ENCODE measurements around the gene ADGRE1.

Gene ADGRE1

DNA sequence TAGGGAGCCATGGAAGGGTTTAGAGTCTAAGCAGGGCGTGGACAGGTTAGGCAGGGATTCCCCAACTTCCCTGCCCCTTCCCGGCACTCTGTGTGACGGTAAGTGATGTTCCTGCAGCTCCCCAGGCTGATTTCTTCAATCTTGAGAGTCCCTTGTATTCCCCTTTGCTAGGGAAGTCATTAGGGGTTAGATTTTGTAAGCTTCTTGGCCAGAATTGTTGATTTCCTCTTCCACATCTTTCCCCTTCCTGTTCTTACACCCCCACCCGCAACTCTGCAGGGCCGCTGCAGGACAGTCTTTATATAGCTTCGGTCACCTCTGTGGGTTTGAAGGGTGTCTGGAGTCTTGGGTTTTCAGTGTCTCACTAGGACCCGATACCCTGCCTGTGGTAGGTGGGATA is 10.6 kb upstream of the ADGRE1 start:
- FAIRE-seq: no peak

DNA sequence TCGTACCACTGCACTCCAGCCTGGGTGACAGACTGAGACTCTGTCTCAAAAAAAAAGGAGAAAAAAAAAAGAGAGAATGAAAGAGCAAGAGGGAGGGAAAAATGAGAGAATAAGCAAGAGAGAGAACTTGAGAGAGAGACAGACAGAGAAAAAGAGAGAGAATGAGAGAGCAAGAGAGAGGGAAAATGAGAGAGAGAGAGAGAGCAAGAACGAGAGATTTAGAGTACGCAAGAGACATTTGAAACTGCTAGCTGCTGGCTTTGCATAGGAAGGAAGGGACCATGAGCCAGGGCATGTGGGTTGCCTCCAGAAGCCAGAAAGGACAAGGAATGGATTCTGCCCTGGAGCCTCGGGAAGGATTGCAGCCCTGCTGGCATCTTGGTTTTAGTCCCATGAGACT is 9.6 kb upstream of the ADGRE1 start:
- FAIRE-seq: no peak

DNA sequence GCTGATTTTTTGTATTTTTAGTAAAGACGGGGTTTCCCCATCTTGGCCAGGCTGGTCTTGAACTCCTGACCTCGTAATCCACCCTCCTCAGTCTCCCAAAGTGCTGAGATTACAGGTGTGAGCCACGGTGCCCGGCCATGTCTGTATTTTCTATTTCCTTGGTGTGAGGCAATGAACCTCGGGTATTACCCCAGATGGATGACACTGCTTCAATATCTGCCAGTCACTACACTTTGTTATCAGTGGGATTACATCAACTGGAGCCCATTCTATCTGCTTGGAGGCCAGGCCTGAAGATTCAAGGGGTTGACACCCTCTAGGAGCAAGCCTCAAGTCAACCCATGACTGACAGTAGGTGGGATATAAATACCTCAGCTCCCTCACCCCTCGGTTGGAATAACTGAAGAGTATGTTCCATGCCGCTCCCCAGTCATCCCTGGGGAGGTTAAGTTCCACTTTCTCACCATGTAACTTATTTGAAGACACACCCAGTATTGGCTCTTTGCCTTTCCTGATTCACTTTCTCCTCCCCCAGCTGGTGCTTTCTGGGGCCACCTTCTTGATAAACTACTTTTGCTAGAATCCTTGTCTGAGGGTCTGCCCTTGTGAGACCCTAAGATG is 992 bp upstream of the ADGRE1 start:
- FAIRE-seq: no peak

- FAIRE-seq: no peak
Observed at GRCh38 chr19:6888967-6889366, 1.6 kb downstream of the ADGRE1 start.

- no peak for FAIRE-seq
Observed at GRCh38 chr19:6890401-6890913, 3.1 kb downstream of the ADGRE1 start.

DNA sequence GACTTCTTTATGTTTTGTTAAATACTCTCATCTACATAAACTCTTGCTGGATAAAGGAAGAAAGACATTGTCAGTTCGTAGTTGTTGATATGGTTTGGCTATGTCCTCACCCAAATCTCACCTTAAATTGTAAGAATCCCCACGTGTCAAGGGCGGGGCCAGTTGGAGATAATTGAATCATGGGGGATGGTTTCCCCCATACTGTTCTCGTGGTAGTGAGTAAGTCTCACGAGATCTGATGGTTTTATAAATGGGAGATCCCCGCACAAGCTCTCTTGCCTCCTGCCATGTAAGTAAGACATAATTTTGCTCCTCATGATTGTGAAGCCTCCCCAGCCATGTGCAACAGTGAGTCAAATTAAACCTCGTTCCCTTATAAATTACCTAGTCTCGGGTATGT is 3.6 kb downstream of the ADGRE1 start:
- FAIRE-seq: no peak

DNA sequence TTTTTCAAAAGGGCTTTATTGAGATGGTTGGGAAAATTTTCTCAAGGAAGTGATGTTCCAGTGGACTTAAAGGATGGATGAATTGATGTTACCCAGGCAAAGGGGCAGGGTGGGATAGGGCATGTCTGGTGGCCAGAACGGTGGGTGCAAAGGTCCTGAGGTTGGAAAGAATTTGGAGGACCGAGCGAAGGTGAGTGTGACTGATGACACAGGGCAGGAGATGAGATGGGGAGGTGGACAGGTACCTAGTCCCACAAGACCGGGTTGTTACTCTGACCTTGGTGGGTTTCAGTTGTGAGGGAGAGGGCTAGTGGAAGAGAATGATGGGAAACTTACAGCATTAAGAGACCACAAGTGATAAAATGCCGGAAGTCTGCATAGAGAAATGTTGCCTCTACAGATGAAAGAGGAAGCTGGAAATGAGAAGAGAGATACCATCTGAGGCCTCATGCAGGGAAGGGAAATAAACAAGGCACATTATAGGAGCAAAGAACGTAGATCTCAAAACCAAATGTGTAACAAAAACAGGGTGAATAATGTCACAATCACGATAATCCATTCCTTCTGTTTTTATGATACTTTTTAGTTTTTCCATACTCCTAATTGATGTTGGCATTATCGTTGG is 4.5 kb downstream of the ADGRE1 start:
- no peak for FAIRE-seq

GRCh38 chr19:6894313-6894712 is 6.9 kb downstream of the ADGRE1 start:
- no peak for FAIRE-seq

DNA sequence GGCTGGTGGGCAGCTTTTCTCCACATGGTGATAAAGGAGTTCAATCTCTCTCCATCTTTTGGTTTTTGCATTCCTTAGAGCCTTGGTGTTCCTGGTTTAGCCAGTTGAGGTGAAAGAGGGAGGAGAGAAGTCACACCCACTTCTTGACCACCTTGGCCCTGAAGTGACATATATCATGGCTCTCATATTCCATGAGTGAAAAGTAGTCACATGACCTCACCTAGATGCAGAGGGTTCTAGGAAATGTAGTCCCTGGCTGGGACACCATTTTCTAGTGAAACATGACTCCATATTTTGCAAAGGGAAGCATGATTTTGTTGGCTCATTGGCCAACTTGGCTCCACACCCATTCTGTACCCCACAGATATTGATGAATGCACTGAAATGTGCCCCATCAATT is 16.1 kb downstream of the ADGRE1 start:
- no peak for FAIRE-seq

DNA sequence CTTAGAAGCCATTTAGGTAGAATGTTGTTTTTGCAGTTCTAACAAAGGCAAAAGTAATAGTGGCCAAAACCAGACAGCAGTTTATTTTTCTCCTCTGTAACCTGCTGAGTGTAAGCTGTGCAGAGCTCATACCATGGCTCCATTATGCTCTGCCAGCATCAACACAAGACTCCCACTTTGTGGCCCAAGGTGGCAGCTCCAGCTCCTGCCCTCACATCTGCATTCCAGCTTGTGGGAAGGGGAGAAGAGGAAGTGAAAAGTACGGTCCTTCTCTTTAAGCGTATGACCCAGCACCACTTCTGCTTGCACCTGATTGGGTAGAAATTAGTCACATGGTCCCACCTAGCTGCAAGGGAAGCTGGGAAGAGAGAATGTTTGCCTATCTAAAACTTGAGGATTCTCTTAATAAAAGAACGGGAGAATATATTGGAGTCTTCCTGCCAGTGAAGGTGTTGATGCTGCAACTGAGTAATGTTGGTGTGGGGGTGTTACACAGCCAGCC is 19.2 kb downstream of the ADGRE1 start:
- FAIRE-seq: no peak

DNA sequence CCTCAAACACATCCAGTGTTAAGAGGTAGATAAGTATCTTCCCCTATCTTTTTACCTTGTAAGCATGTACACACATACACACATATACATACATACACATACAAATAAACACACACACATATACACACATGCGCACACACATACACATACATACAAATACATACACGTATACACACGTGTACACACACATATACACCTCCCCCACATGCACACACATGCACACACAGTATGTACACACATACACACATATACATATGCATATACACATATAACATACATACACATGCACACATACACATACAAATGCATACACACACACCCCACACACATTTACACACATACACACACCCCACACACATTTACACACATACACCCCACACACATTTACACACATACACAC is 24.1 kb downstream of the ADGRE1 start:
- FAIRE-seq: no peak

DNA sequence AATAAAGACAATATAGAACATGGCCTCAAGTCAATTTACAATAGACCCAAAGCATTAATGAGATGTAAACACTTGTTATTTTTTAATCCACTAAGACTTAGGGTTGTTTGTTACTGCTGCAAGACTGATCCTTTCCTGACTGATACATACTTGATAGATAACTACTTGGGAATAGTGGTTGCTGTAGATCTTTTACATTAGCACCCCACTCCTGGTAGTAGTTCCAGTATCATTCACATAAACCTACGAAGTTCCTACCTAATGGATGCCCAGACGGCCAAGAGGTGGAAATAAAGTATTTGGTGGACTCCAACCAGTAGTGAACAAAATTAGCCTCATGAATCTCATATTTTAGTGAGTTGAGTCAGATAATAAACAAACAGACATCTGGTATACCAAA is 26.9 kb downstream of the ADGRE1 start:
- no peak for FAIRE-seq

DNA sequence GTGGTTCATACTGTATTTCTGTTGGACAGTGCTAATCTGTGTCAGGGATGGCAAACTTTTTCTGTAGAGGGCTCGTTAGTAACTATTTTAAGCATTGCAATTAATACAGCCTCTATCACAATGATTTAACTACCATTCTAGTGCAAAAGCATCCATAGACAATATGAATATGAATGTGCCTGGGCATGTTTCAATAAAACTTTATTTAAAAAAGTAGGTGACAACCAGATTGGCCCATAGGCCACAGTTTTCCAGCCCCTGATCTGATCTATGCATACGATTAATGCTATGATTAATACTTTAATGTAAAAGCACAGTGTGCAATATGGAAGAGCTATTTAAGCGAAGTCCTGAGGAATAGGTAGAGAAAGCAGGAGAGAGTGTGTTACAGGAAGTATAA is 29.6 kb downstream of the ADGRE1 start:
- FAIRE-seq: no peak

DNA sequence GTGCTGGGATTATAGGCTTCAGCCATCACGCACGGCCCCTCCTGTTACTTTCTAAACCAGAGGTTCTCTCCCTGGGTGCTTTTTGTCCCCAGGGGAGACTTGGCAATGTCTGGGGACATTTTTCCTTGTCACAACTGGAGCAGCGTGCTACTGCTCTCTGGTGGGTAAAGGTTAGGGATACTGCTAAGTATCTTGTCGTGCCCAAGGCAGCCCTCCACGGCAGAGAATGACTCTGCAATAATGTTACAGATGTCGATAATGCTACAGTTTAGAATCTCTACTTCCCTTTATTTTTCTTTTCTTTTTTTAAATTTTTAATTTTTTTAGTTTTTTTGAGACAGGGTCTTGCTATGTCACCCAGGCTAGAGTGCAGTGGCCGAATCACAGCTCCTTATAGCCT is 38.0 kb downstream of the ADGRE1 start:
- FAIRE-seq: no peak

- no peak for FAIRE-seq
Observed at GRCh38 chr19:6925801-6926751, 38.7 kb downstream of the ADGRE1 start.

GRCh38 chr19:6930190-6930589 is 42.8 kb downstream of the ADGRE1 start:
- FAIRE-seq: no peak

DNA sequence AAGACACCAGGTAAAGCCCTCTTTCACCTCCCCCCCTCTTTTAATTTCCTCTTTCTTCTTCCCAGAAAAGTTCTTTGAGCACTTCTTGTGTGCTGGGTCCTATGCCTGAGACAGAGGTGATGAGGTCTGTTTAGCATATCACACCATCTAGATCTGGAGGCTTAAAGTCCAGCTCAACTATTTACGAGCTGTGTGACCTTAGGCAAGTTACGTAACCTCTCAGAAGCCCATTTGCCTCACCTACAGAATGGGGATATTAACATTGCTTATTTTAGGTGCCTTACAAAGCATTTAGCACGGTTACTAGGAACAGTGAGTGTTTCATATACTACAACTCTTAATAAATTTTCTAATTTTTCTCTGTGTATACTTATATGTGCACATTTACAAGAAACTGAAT is 47.7 kb downstream of the ADGRE1 start:
- FAIRE-seq: no peak

DNA sequence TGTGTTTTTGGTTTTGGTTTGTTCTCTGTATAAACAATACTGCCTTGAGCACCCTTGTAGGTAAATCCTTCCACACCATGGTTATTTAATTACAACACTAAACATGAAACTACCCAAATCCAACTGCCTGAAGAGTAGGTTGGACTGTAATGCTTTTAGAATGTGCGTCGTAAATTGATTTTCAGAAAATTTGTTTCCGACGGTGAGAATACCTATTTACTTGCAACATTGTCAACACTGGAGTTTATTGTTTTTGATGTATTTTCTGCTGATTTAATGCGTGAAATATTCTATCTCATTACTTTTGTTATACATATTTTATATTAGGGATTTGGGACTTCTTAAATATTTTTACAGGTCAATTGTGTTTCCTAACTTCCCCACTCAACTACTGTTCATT is 48.2 kb downstream of the ADGRE1 start:
- FAIRE-seq: no peak

- FAIRE-seq: no peak
Observed at GRCh38 chr19:6945733-6946132, 58.4 kb downstream of the ADGRE1 start.

GRCh38 chr19:6947745-6948144 is 60.4 kb downstream of the ADGRE1 start:
- no peak for FAIRE-seq

DNA sequence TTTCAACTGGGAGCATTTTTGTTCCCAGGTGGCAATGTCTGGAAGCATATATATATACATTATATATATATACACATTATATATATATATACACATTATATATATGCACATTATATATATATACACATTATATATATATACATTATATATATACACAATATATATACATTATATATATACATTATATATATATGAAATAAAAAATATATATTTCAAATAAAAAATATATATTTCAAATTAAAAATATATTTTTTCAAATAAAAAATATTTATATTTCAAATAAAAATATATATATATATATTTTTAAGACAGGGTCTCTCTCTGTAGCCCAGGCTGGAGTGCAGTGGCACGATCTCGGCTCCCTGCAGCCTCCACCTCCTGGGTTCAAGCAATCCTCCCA is 61.5 kb downstream of the ADGRE1 start:
- no peak for FAIRE-seq

DNA sequence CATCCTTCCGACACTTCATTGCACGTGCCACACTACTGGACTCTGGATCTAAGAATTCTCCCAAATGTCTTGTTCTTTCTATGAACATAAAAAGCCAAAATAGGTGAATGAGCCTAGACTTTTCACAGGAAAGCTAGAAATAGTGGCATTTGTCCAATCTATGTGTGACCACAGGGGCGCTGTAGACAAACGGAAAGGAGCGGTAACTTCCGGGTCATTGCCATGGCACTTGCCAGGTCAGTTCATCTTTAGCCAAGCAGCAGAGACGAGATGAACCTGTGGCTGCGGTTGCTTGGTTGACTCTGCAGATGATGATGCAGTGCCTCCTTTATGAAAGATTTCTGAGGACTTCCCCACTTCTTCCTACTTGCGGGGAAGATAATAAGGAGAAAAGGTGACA is 65.6 kb downstream of the ADGRE1 start:
- FAIRE-seq: no peak

DNA sequence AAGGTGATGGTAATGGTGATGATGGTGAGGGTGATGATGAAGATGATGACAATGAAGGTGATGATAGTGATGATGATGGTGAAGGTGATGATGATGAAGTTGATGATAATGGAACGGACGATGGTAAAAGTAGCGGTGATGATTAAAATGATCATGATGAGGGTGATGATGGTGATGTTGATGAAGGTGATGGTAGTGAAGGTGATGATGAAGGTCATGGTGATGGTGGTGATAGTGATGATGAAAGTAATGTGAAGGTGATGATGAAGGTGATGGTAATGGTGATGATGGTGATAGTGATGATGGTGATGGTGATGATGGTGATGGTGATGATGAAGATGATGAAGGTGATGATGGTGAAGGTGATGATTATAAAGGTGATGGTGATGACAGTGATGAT is 67.7 kb downstream of the ADGRE1 start:
- FAIRE-seq: no peak

- FAIRE-seq: no peak
Observed at GRCh38 chr19:6956573-6956972, 69.2 kb downstream of the ADGRE1 start.

Data from islet of Langerhans (tissue), 1 donor.